Kidney glomerular epithelial cell (primary cell): ENCODE measurements around the gene CHMP4B.

Experiments
- DNase-seq: peaks from one replicate; lab custom pipeline; 2025; lab: John Stamatoyannopoulos, UW

The CHMP4B gene

GRCh38 chr20:33821270-33821836 lies 10.2 kb downstream of the CHMP4B start:
- DNase-seq, result no peak

GRCh38 chr20:33822423-33822822 lies 11.3 kb downstream of the CHMP4B start:
- no peak for DNase-seq

GRCh38 chr20:33822991-33823390 lies 11.8 kb downstream of the CHMP4B start:
- no peak for DNase-seq

GRCh38 chr20:33824852-33825251 lies 13.7 kb downstream of the CHMP4B start:
- no peak for DNase-seq

- DNase-seq, result no peak
Measured at GRCh38 chr20:33825340-33826269, 14.5 kb downstream of the CHMP4B start.

- no peak for DNase-seq
Measured at GRCh38 chr20:33826270-33826897, 15.2 kb downstream of the CHMP4B start.

- DNase-seq, result no peak
Measured at GRCh38 chr20:33827109-33827508, 16.0 kb downstream of the CHMP4B start.

- no peak for DNase-seq
Measured at GRCh38 chr20:33827634-33828325, 16.6 kb downstream of the CHMP4B start.

- no peak for DNase-seq
Measured at GRCh38 chr20:33828326-33828844, 17.2 kb downstream of the CHMP4B start.

- DNase-seq, result no peak
Measured at GRCh38 chr20:33828967-33829560, 17.9 kb downstream of the CHMP4B start.

- DNase-seq, result no peak
Measured at GRCh38 chr20:33829636-33830035, 18.5 kb downstream of the CHMP4B start.

- no peak for DNase-seq
Measured at GRCh38 chr20:33830371-33830770, 19.2 kb downstream of the CHMP4B start.

- peak; percentile 33 for DNase-seq
Measured at GRCh38 chr20:33832103-33832804, 21.1 kb downstream of the CHMP4B start.

GRCh38 chr20:33833333-33833732 lies 22.2 kb downstream of the CHMP4B start:
- DNase-seq, result no peak

- no peak for DNase-seq
Measured at GRCh38 chr20:33835615-33836172, 24.5 kb downstream of the CHMP4B start.

GRCh38 chr20:33836277-33836676 lies 25.1 kb downstream of the CHMP4B start:
- no peak for DNase-seq

GRCh38 chr20:33837096-33837830 lies 26.1 kb downstream of the CHMP4B start:
- DNase-seq, result no peak

GRCh38 chr20:33838035-33838864 lies 27.1 kb downstream of the CHMP4B start:
- DNase-seq, result no peak

- no peak for DNase-seq
Measured at GRCh38 chr20:33839591-33839990, 28.4 kb downstream of the CHMP4B start.
